K562 (cell line): Measurements from ENCODE around the gene RAB3C. TPM values are rescaled to one million over a fixed set of nuclear protein-coding genes. Genes with fewer than 3 reads are reported as not detected.

Experiments used
- FOXJ3 ChIP-seq: sonication (generic); formaldehyde crosslinking; IDR thresholded peaks from 2 replicates; pipeline ENCODE4 v1.4.0; 2020; ENCODE audit warnings: mild to moderate bottlenecking, missing genetic modification reagents
- MLX ChIP-seq, 2 experiments: fragments of 450-650 bp in 1 of 2; sonication (generic) in 1 of 2; formaldehyde crosslinking; conservative IDR thresholded peaks; 2 replicates each; pipeline versions ENCODE4 v1.4.0 to v1.8.1; 2020 to 2022; ENCODE audit warnings: mild to moderate bottlenecking in 1 of 2, missing genetic modification reagents in 1 of 2
- MTA2 ChIP-seq: fragments of 450-650 bp; IDR thresholded peaks from 2 replicates; pipeline ENCODE4 v1.6.1; 2016; ENCODE audit warnings: low read depth
- MYBL2 ChIP-seq, 2 experiments: fragments of 450-650 bp in 1 of 2; sonication (generic) in 1 of 2; formaldehyde crosslinking in 1 of 2; IDR thresholded peaks; 2 replicates each; pipeline versions ENCODE4 v1.6.1 to v1.8.1; 2017 to 2022; ENCODE audit warnings: borderline replicate concordance in 1 of 2, inconsistent platforms in 1 of 2, low read depth in 1 of 2, mild to moderate bottlenecking in 1 of 2, missing genetic modification reagents in 1 of 2, moderate library complexity in 1 of 2
- SMARCC2 ChIP-seq: fragments of 450-650 bp; IDR thresholded peaks from 2 replicates; pipeline ENCODE4 v1.6.1; 2017; ENCODE audit warnings: antibody characterized with exemption, moderate library complexity, mild to moderate bottlenecking, low read depth
- THRA ChIP-seq: fragments of 450-650 bp; IDR thresholded peaks from 2 replicates; pipeline ENCODE4 v1.6.1; 2017; ENCODE audit warnings: mild to moderate bottlenecking, moderate library complexity
- ZNF324 ChIP-seq: fragments of 250-450 bp; sonication (Bioruptor Pico); IDR thresholded peaks from 2 replicates; pipeline ENCODE4 v1.4.0; 2020; ENCODE audit warnings: mild to moderate bottlenecking
- polyA plus RNA-seq, 8 experiments: library from polyadenylated mRNA; depleted of rRNA in 4 of 8; stranded (reverse) in 5 of 8; unstranded in 3 of 8; fragments of >200 nt; fragmentation: Nextera tagmentation in 2 of 8; fragmentation: Illumina TruSeq in 1 of 8; extraction: Ambion mirVana in 2 of 8; extraction: Trizol in 1 of 8; gene quantifications; 2 replicates each; pipeline versions ENCODE4 v1.2.1 to v1.2.3, GENCODE V29; 2011 to 2014; ENCODE audit warnings: inconsistent platforms in 1 of 8, missing spikeins in 1 of 8
- total RNA-seq, 7 experiments: library from RNA; depleted of rRNA in 6 of 7; stranded (reverse); fragments of >200 nt in 6 of 7; fragmentation: Illumina TruSeq in 2 of 7; extraction: Trizol in 2 of 7; gene quantifications; 2 replicates each; pipeline versions ENCODE4 v1.2.1 to v1.2.3, GENCODE V29; 2011 to 2021; ENCODE audit warnings: low replicate concordance in 1 of 7
- TF ChIP-seq, protein P1 (sequence below): fragments of 450-650 bp; IDR thresholded peaks from 2 replicates; pipeline ENCODE4 v1.6.1; 2018; ENCODE audit not compliant: partially characterized antibody
- TF ChIP-seq, protein P2 (sequence below): sonication (generic); formaldehyde crosslinking; IDR thresholded peaks from 2 replicates; pipeline ENCODE4 v1.8.1; 2023; ENCODE audit warnings: mild to moderate bottlenecking, missing genetic modification reagents
- TF ChIP-seq, protein P3 (sequence below): fragments of 250-450 bp; sonication (Bioruptor Pico); IDR thresholded peaks from 2 replicates; pipeline ENCODE4 v1.4.0; 2020; ENCODE audit warnings: mild to moderate bottlenecking, moderate library complexity

Gene RAB3C
- total and polyA plus RNA-seq, 9 of the 15 experiments (the other 6 are each of a cell fraction or from before 2014, with no cell fraction given), result not detected

DNA sequence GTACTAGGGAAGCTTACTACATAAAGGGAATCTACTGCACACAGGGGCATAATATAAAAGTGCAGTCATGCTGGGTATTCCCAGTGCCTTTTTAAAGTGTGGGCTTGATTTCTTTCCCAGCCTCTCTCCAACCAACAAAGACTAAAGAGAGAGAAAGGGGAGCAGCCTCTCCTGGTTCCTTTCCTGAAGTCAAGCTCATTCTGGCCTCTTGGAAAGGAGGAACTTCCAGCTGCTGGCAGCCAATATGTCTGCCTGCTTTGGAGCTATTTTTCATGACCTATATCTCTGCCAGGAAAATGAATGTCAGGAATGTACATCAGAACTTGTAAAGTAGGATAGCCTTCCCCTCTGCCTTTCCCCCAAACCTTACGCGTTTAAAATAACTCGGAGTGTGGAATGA, 57.1 kb downstream of the RAB3C start (continued):
- TF ChIP-seq, protein P1, sequence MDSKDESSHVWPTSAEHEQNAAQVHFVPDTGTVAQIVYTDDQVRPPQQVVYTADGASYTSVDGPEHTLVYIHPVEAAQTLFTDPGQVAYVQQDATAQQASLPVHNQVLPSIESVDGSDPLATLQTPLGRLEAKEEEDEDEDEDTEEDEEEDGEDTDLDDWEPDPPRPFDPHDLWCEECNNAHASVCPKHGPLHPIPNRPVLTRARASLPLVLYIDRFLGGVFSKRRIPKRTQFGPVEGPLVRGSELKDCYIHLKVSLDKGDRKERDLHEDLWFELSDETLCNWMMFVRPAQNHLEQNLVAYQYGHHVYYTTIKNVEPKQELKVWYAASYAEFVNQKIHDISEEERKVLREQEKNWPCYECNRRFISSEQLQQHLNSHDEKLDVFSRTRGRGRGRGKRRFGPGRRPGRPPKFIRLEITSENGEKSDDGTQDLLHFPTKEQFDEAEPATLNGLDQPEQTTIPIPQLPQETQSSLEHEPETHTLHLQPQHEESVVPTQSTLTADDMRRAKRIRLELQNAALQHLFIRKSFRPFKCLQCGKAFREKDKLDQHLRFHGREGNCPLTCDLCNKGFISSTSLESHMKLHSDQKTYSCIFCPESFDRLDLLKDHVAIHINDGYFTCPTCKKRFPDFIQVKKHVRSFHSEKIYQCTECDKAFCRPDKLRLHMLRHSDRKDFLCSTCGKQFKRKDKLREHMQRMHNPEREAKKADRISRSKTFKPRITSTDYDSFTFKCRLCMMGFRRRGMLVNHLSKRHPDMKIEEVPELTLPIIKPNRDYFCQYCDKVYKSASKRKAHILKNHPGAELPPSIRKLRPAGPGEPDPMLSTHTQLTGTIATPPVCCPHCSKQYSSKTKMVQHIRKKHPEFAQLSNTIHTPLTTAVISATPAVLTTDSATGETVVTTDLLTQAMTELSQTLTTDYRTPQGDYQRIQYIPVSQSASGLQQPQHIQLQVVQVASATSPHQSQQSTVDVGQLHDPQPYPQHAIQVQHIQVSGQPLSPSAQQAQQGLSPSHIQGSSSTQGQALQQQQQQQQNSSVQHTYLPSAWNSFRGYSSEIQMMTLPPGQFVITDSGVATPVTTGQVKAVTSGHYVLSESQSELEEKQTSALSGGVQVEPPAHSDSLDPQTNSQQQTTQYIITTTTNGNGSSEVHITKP, result no peak
- TF ChIP-seq SMARCC2, result no peak
- no peak for TF ChIP-seq THRA
- no peak for TF ChIP-seq ZNF324
- TF ChIP-seq MYBL2 (IDR thresholded peaks at IDR 0.05; ENCODE audit: low read depth), result no peak
- no peak for TF ChIP-seq MYBL2 (CRISPR knock-in tag; IDR thresholded peaks at IDR 0.05; ENCODE audit: borderline replicate concordance)
- no peak for TF ChIP-seq MTA2
- no peak for TF ChIP-seq FOXJ3
- TF ChIP-seq, protein P2, sequence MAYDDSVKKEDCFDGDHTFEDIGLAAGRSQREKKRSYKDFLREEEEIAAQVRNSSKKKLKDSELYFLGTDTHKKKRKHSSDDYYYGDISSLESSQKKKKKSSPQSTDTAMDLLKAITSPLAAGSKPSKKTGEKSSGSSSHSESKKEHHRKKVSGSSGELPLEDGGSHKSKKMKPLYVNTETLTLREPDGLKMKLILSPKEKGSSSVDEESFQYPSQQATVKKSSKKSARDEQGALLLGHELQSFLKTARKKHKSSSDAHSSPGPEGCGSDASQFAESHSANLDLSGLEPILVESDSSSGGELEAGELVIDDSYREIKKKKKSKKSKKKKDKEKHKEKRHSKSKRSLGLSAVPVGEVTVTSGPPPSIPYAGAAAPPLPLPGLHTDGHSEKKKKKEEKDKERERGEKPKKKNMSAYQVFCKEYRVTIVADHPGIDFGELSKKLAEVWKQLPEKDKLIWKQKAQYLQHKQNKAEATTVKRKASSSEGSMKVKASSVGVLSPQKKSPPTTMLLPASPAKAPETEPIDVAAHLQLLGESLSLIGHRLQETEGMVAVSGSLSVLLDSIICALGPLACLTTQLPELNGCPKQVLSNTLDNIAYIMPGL, result no peak
- no peak for TF ChIP-seq MLX (CRISPR knock-in tag; conservative IDR thresholded peaks at IDR 0.05)
- TF ChIP-seq, protein P3, sequence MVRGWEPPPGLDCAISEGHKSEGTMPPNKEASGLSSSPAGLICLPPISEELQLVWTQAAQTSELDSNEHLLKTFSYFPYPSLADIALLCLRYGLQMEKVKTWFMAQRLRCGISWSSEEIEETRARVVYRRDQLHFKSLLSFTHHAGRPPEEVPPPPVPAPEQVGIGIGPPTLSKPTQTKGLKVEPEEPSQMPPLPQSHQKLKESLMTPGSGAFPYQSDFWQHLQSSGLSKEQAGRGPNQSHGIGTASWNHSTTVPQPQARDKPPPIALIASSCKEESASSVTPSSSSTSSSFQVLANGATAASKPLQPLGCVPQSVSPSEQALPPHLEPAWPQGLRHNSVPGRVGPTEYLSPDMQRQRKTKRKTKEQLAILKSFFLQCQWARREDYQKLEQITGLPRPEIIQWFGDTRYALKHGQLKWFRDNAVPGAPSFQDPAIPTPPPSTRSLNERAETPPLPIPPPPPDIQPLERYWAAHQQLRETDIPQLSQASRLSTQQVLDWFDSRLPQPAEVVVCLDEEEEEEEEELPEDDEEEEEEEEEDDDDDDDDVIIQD (CRISPR knock-in tag), result no peak
